Astrocyte of the spinal cord (primary cell): ENCODE data around the gene SMAD3.

Experiments
- DNase-seq: peaks from one replicate; pipeline ENCODE4 v3.0.0; 2011; ENCODE audit warnings: low read depth, low spot score
- H3K4me3 ChIP-seq: 2 replicates; pipeline ENCODE4 v1.5.1; 2011; ENCODE audit warnings: low read depth, mild to moderate bottlenecking, low read length, moderate library complexity
- in situ Hi-C: cut with HindIII; loops from 2 replicates; pipeline ENCODE4 v1.10.0; 2017; ENCODE audit warnings: low sequenced_read_pairs
- TF ChIP-seq, protein P1 (sequence below): IDR thresholded peaks from 2 replicates; pipeline ENCODE4 v1.5.1; 2012; ENCODE audit warnings: low read depth, mild to moderate bottlenecking, low read length, inconsistent platforms

The SMAD3 gene

DNA sequence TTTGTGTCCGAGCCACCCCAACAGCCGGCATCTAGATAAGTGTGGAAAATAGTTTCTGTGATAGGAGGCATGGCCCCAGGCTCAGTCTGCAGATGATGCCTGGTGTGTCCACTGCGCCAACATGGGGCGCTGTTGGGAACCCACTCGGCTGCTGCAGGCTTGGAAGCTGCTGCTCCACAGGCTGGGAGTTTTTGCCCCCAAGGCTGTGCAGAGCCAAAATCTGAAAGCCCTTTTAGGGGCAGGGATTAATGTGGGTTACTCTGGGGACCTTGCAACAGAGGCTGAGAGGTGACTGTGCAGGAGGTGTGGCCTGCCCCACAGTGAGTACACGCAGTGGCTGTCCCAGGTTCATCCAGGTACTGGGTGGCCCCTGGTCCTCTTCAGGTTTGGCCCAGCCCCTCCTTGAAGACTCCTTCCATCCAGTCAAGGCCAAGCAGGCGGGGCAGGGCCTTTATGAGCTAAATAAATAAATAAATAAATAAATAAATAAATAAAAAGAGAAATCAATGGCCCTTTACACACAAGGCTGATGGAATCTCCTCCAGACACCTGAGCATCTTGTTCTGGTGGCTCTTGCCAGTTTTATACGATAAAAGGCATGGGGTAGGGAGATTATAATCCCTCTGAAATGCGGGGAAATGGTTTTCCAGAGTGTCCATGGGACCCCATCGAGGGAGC lies 115.3 kb downstream of the SMAD3 start:
- in situ Hi-C loops = no loop called here
- H3K4me3 ChIP-seq = no peak overlapping the region
- TF ChIP-seq, protein P1, sequence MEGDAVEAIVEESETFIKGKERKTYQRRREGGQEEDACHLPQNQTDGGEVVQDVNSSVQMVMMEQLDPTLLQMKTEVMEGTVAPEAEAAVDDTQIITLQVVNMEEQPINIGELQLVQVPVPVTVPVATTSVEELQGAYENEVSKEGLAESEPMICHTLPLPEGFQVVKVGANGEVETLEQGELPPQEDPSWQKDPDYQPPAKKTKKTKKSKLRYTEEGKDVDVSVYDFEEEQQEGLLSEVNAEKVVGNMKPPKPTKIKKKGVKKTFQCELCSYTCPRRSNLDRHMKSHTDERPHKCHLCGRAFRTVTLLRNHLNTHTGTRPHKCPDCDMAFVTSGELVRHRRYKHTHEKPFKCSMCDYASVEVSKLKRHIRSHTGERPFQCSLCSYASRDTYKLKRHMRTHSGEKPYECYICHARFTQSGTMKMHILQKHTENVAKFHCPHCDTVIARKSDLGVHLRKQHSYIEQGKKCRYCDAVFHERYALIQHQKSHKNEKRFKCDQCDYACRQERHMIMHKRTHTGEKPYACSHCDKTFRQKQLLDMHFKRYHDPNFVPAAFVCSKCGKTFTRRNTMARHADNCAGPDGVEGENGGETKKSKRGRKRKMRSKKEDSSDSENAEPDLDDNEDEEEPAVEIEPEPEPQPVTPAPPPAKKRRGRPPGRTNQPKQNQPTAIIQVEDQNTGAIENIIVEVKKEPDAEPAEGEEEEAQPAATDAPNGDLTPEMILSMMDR = peak; percentile 2
- DNase-seq = no peak

DNA sequence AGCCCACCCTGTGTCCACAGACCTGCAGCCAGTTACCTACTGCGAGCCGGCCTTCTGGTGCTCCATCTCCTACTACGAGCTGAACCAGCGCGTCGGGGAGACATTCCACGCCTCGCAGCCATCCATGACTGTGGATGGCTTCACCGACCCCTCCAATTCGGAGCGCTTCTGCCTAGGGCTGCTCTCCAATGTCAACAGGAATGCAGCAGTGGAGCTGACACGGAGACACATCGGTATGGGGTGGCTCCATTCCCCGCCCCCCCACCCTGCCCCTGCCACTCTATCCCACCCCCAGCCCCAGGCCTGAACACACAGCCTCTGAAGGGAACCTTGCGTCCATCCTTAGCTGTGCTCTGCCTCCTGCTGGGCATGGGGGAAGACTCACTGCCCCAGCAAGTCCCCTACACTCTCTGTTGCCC lies 115.8 kb downstream of the SMAD3 start:
- TF ChIP-seq, protein P1 = no peak
- no peak for DNase-seq
- H3K4me3 ChIP-seq = no peak overlapping the region
- in situ Hi-C loops = no loop called here

DNA sequence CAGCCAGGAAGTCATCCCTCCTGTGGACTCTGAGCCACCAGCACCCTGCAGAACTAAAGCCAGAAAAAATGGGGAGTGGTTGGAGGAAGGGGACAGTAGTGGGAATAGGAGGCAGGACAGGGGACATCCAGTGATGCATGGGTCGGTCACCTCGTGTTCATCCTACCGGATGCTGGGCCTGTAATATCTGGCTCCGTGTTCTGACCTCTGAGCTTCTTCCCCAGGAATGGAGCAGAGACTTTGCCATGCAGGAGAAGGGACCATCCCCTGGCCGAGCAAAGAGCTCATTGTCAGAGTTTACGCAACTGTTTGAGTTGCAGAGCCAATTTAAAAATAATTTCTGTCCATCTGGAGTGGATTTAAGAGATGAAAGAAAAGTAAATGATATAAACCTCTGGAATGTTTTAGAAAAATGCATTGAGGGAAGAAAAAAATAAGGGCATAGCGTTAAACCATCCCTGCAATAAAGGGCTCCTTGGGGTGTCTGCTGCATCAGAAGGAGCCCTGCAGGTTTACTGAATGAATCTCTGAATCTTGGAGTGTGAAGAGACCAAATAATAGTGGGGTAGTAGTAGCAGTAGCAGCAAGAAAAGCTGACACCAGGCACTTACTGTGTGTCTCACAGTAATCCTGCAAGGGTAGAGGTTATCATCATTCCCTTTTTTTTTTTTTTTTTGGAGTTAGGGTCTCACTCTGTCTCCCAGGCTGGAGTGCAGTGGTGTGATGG lies 118.2 kb downstream of the SMAD3 start:
- in situ Hi-C loops = no loop called here
- TF ChIP-seq, protein P1 = no peak
- H3K4me3 ChIP-seq = no peak overlapping the region
- DNase-seq = peak; percentile 59

DNA sequence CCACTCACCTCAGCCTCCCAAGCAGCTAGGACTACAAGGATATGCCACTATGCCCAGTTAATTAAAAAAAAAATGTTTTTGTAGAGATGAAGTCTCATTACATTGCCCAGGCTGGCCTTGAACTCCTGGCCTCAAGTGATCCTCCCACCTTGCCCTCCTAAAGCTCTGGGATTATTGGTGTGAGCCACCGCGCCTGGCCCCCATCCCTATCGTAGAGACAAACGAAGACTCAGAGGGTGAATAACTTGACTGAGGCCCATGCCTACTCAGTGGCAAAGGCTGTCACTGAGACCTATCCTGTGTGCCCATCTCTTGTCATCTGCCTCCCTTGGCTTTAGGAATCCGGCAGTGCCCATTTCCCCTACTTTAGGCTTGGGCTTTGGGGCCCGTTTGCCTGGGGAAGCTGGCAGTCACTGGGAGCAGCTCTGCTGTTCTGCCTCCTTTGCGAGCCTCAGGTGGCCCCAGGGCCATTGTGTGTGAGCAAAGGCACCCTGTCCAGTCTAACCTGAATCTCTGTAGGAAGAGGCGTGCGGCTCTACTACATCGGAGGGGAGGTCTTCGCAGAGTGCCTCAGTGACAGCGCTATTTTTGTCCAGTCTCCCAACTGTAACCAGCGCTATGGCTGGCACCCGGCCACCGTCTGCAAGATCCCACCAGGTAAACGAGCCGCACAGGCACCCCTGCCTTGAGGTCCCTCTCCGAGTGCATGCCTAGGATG lies 119.0 kb downstream of the SMAD3 start:
- no peak overlapping the region for H3K4me3 ChIP-seq
- in situ Hi-C loops = no loop called here
- TF ChIP-seq, protein P1 = no peak
- DNase-seq = no peak

DNA sequence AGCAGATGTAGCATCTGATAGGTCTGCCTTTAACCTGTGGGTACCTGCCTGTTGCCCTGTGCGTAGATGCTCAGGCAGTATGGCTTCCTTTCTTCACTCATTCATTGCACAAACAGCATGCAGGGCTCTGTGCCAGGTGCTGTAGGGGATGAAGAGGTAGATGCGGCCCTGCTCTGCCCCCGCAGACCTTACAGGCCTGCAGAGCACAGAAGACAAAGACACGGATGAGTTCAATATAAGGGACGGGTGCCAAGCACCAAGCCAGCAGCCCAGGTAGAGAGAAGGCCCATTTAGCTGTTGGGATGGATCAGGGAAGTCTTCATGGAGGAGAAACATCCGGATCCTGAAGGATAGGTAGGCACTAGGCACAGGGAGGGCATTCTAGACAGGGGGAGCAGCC lies 119.6 kb downstream of the SMAD3 start:
- no peak for DNase-seq
- TF ChIP-seq, protein P1 = no peak
- no peak overlapping the region for H3K4me3 ChIP-seq
- in situ Hi-C loops = no loop called here

DNA sequence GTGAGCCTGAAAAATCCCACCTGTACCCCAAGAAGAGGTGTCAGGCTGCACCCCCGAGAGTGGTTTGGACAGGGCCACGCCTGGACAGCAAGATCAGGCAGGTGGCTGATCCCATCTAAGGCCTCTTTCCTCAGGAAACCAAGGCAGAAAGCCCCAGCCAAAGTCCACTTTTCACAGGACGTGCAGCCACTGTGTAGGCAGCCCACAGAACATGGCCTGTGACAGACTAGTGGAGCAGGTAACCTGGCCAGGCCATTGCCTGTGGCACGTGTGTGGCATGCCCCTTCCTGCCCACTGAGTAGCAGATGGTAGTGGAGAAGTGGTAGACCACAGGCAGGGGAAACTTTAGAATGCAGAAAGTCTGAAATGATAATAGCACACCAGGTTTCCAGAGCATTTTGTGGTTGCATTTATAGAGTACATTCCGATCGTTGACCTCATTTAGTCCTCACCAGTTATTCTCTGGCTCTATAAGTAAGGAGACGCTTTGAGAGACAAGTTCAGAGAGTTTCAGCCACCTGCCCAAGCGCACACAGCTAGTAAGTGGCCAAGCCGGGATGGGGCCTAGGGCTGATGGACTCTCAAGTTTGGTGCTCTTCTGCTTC lies 120.3 kb downstream of the SMAD3 start:
- peak; percentile 74 for DNase-seq
- H3K4me3 ChIP-seq = no peak overlapping the region
- in situ Hi-C loops = no loop called here
- TF ChIP-seq, protein P1 = no peak
